BLaER1 treated with 17β-estradiol and CSF1 and Interleukin-3, amounts not matched to agents 10 nM and 100 nM (cell line): ENCODE data around the gene MYBPHL.
A peak's percentile ranks its signal among the peaks of the same experiment; 100 is the strongest.

Experiments used
- H3K27ac ChIP-seq, 11 experiments: shearing (Covaris generic); formaldehyde crosslinking; 2 replicates each; pipeline ENCODE4 v1.8.1; 2022
- H3K27me3 ChIP-seq, 11 experiments: shearing (Covaris generic); formaldehyde crosslinking; 2 replicates each; pipeline ENCODE4 v1.8.1; 2022
- H3K36me3 ChIP-seq, 11 experiments: shearing (Covaris generic); formaldehyde crosslinking; 2 replicates each; pipeline ENCODE4 v1.8.1; 2022
- H3K4me1 ChIP-seq, 10 experiments: shearing (Covaris generic); formaldehyde crosslinking; 2 replicates each; pipeline ENCODE4 v1.8.1; 2022
- H3K4me2 ChIP-seq, 11 experiments: shearing (Covaris generic); formaldehyde crosslinking; 2 replicates each; pipeline ENCODE4 v1.8.1; 2022
- H3K4me3 ChIP-seq, 10 experiments: shearing (Covaris generic); formaldehyde crosslinking; 2 replicates each; pipeline ENCODE4 v1.8.1; 2022
- H3K9ac ChIP-seq, 11 experiments: shearing (Covaris generic); formaldehyde crosslinking; 2 replicates each; pipeline ENCODE4 v1.8.1; 2022
- H3K9me3 ChIP-seq, 11 experiments: shearing (Covaris generic); formaldehyde crosslinking; replicated peaks in 1 of 11; 2 replicates each; pipeline ENCODE4 v1.8.1; 2022
- H4K20me1 ChIP-seq, 11 experiments: shearing (Covaris generic); formaldehyde crosslinking; 2 replicates each; pipeline ENCODE4 v1.8.1; 2022
- Cebpa-rat ChIP-seq, 11 experiments: shearing (Covaris generic); IDR thresholded peaks; 2 replicates each; pipeline ENCODE4 v1.8.1; 2022

Gene MYBPHL

GRCh38 chr1:109306832-109307273, at the start of gene MYBPHL:
Gene MYBPHL, minus strand, starts transcription at chr1:109307011. Its CDS starts 20 bp downstream, at chr1:109306991.
- peak within 1 kb of the TSS in 4 of 11 experiments; percentile 2 to 54 (median 28); a peak in 3 of 22 replicates for H3K9ac ChIP-seq

GRCh38 chr1:109356505-109356904, 49.7 kb upstream of the MYBPHL start:
- Histone ChIP-seq H3K9me3 (no peaks in the 10 kb centered on the region), H3K4me3 (no peak overlapping the region), H4K20me1 (peaks cover 0 to 5% (median 0%) of the 10 kb centered on the region in 11 experiments; a peak in 3 of 22 replicates), H3K4me2 (no peak overlapping the region), H3K27ac (no peak overlapping the region), H3K27me3 (no peaks in the 10 kb centered on the region), H3K9ac (no peak overlapping the region), H3K36me3 (peaks cover 0 to 50% (median 5%) of the 10 kb centered on the region in 11 experiments; a peak in 14 of 22 replicates), H3K4me1 (peaks cover 0 to 25% (median 0%) of the 10 kb centered on the region in 10 experiments; a peak in 7 of 20 replicates)
- TF ChIP-seq Cebpa-rat (IDR thresholded peaks at IDR 0.05): no peak

More at GRCh38 chr1:109306832-109307273, at the start of gene MYBPHL:
- Histone ChIP-seq H3K27ac (peak within 1 kb of the TSS in 6 of 11 experiments; percentile 2 to 56 (median 32); a peak in 8 of 22 replicates), H3K4me3 (no peak within 1 kb of the TSS), H3K27me3 (no peaks in the 10 kb centered on the region), H3K4me1 (peaks cover 27 to 41% (median 30%) of the 10 kb centered on the region in 10 experiments), H3K36me3 (peaks cover 0 to 19% (median 0%) of the 10 kb centered on the region in 11 experiments; a peak in 5 of 22 replicates), H4K20me1 (no peaks in the 10 kb centered on the region; a peak in 1 of 22 replicates), H3K9me3 (no peaks in the 10 kb centered on the region), H3K4me2 (peak within 1 kb of the TSS; percentile 69 to 88 (median 80))
- TF ChIP-seq Cebpa-rat (IDR thresholded peaks at IDR 0.05): no peak

GRCh38 chr1:109354929-109355328, 48.1 kb upstream of the MYBPHL start:
- H3K4me1 ChIP-seq: peaks cover 0 to 10% (median 0%) of the 10 kb centered on the region in 10 experiments; a peak in 6 of 20 replicates
- H3K4me2 ChIP-seq: no peak overlapping the region
- H3K27me3 ChIP-seq: no peaks in the 10 kb centered on the region
- no peak overlapping the region for H3K4me3 ChIP-seq
- H4K20me1 ChIP-seq: peaks cover 0 to 5% (median 0%) of the 10 kb centered on the region in 11 experiments; a peak in 3 of 22 replicates
- no peaks in the 10 kb centered on the region for H3K9me3 ChIP-seq
- H3K27ac ChIP-seq: no peak overlapping the region
- H3K9ac ChIP-seq: no peak overlapping the region
- H3K36me3 ChIP-seq: peaks cover 0 to 66% (median 19%) of the 10 kb centered on the region in 11 experiments; a peak in 15 of 22 replicates
- no peak for TF ChIP-seq Cebpa-rat (IDR thresholded peaks at IDR 0.05)

GRCh38 chr1:109351457-109351856, 44.6 kb upstream of the MYBPHL start:
- H3K9me3 ChIP-seq: no peaks in the 10 kb centered on the region
- no peak overlapping the region for H3K4me2 ChIP-seq
- no peak for TF ChIP-seq Cebpa-rat (IDR thresholded peaks at IDR 0.05)
- no peak overlapping the region for H3K4me3 ChIP-seq
- H3K27me3 ChIP-seq: no peaks in the 10 kb centered on the region
- no peak overlapping the region for H3K9ac ChIP-seq
- peaks cover 0 to 5% (median 0%) of the 10 kb centered on the region in 11 experiments; a peak in 3 of 22 replicates for H4K20me1 ChIP-seq
- H3K36me3 ChIP-seq: peaks cover 0 to 86% (median 26%) of the 10 kb centered on the region in 11 experiments; a peak in 15 of 22 replicates
- H3K27ac ChIP-seq: no peak overlapping the region
- peaks cover 0 to 4% (median 0%) of the 10 kb centered on the region in 10 experiments; a peak in 2 of 20 replicates for H3K4me1 ChIP-seq

- no peak overlapping the region for H3K4me2 ChIP-seq
- H3K4me3 ChIP-seq: no peak overlapping the region
- H3K27me3 ChIP-seq: no peaks in the 10 kb centered on the region
- no peak overlapping the region for H3K9ac ChIP-seq
- no peak overlapping the region for H3K27ac ChIP-seq
- H3K9me3 ChIP-seq: no peaks in the 10 kb centered on the region
- TF ChIP-seq Cebpa-rat (IDR thresholded peaks at IDR 0.05): no peak
- peaks cover 0 to 4% (median 0%) of the 10 kb centered on the region in 10 experiments; a peak in 1 of 20 replicates for H3K4me1 ChIP-seq
- H3K36me3 ChIP-seq: peaks cover 0 to 92% (median 26%) of the 10 kb centered on the region in 11 experiments; a peak in 15 of 22 replicates
- H4K20me1 ChIP-seq: peaks cover 0 to 1% (median 0%) of the 10 kb centered on the region in 11 experiments; a peak in 3 of 22 replicates
Measured at GRCh38 chr1:109350655-109351054, 43.8 kb upstream of the MYBPHL start.

- Histone ChIP-seq H3K36me3 (peaks cover 0 to 97% (median 29%) of the 10 kb centered on the region in 11 experiments; a peak in 16 of 22 replicates), H3K9me3 (no peaks in the 10 kb centered on the region), H3K4me2 (no peak overlapping the region), H3K27ac (no peak overlapping the region), H3K4me1 (peaks cover 0 to 4% (median 0%) of the 10 kb centered on the region in 10 experiments; a peak in 1 of 20 replicates), H3K27me3 (no peaks in the 10 kb centered on the region), H3K9ac (no peak overlapping the region), H3K4me3 (no peak overlapping the region), H4K20me1 (no peaks in the 10 kb centered on the region; a peak in 2 of 22 replicates)
- TF ChIP-seq Cebpa-rat (IDR thresholded peaks at IDR 0.05): no peak
Measured at GRCh38 chr1:109350182-109350581, 43.4 kb upstream of the MYBPHL start.

GRCh38 chr1:109347511-109347910, 40.7 kb upstream of the MYBPHL start:
- Histone ChIP-seq H3K9me3 (no peaks in the 10 kb centered on the region), H3K4me3 (no peak overlapping the region), H3K4me1 (no peaks in the 10 kb centered on the region), H3K27me3 (no peaks in the 10 kb centered on the region), H4K20me1 (no peaks in the 10 kb centered on the region; a peak in 1 of 22 replicates), H3K27ac (no peak overlapping the region), H3K4me2 (no peak overlapping the region), H3K9ac (no peak overlapping the region), H3K36me3 (peaks cover 0 to 100% (median 44%) of the 10 kb centered on the region in 11 experiments; a peak in 16 of 22 replicates)
- TF ChIP-seq Cebpa-rat (IDR thresholded peaks at IDR 0.05): no peak

GRCh38 chr1:109341944-109342930, 35.4 kb upstream of the MYBPHL start:
- no peaks in the 10 kb centered on the region for H4K20me1 ChIP-seq
- no peaks in the 10 kb centered on the region for H3K9me3 ChIP-seq
- H3K4me3 ChIP-seq: no peak overlapping the region
- H3K27me3 ChIP-seq: no peaks in the 10 kb centered on the region
- H3K9ac ChIP-seq: no peak overlapping the region
- H3K27ac ChIP-seq: no peak overlapping the region
- peaks cover 14 to 100% (median 71%) of the 10 kb centered on the region in 11 experiments for H3K36me3 ChIP-seq
- no peak for TF ChIP-seq Cebpa-rat (IDR thresholded peaks at IDR 0.05)
- no peaks in the 10 kb centered on the region for H3K4me1 ChIP-seq
- H3K4me2 ChIP-seq: no peak overlapping the region

GRCh38 chr1:109338608-109339007, 31.8 kb upstream of the MYBPHL start:
- H3K36me3 ChIP-seq: peaks cover 25 to 100% (median 74%) of the 10 kb centered on the region in 11 experiments
- H3K4me2 ChIP-seq: no peak overlapping the region
- H3K4me3 ChIP-seq: no peak overlapping the region
- peaks cover 0 to 15% (median 6%) of the 10 kb centered on the region in 11 experiments; a peak in 9 of 22 replicates for H3K9me3 ChIP-seq
- H3K9ac ChIP-seq: no peak overlapping the region
- no peak overlapping the region for H3K27ac ChIP-seq
- no peaks in the 10 kb centered on the region for H3K27me3 ChIP-seq
- no peaks in the 10 kb centered on the region for H3K4me1 ChIP-seq
- no peak for TF ChIP-seq Cebpa-rat (IDR thresholded peaks at IDR 0.05)
- H4K20me1 ChIP-seq: no peaks in the 10 kb centered on the region; a peak in 1 of 22 replicates
